Measurements from ENCODE around the gene HDGFL1. TPM values are rescaled to one million over a fixed set of nuclear protein-coding genes. Genes with fewer than 3 reads are reported as not detected.

The HDGFL1 gene
- total RNA-seq, 1 donor from 2014 or later, result not detected

- Histone ChIP-seq H3K27ac (ENCODE audit: low read depth, low read length) (no peak overlapping the region), H3K27me3 (ENCODE audit: control insufficient read depth in 3 of 3, insufficient read depth in 3 of 3, low read length in 3 of 3) (no peaks in the 10 kb centered on the region), H3K36me3 (ENCODE audit: control insufficient read depth in 3 of 3, insufficient read depth in 3 of 3, low read length in 3 of 3) (no peaks in the 10 kb centered on the region), H3K9me3 (ENCODE audit: control insufficient read depth in 3 of 3, low read length in 3 of 3) (no peaks in the 10 kb centered on the region), H3K9ac (ENCODE audit: low read depth in 1 of 3, low read length in 3 of 3) (no peak overlapping the region), H3K4me3 (ENCODE audit: low read length in 3 of 3) (no peak overlapping the region), H3K4me1 (ENCODE audit: control insufficient read depth in 3 of 3, insufficient read depth in 3 of 3, low read length in 3 of 3) (no peaks in the 10 kb centered on the region)
Observed at GRCh38 chr6:22583927-22584326, 14.6 kb downstream of the HDGFL1 start.

- H3K4me1 ChIP-seq (ENCODE audit: control insufficient read depth in 3 of 3, insufficient read depth in 3 of 3, low read length in 3 of 3), result no peaks in the 10 kb centered on the region
- no peak overlapping the region for H3K4me3 ChIP-seq (ENCODE audit: low read length in 3 of 3)
- H3K27ac ChIP-seq (ENCODE audit: low read depth, low read length), result no peak overlapping the region
- H3K9ac ChIP-seq (ENCODE audit: low read depth in 1 of 3, low read length in 3 of 3), result no peak overlapping the region
- no peaks in the 10 kb centered on the region for H3K27me3 ChIP-seq (ENCODE audit: control insufficient read depth in 3 of 3, insufficient read depth in 3 of 3, low read length in 3 of 3)
- no peaks in the 10 kb centered on the region for H3K9me3 ChIP-seq (ENCODE audit: control insufficient read depth in 3 of 3, low read length in 3 of 3)
- no peaks in the 10 kb centered on the region for H3K36me3 ChIP-seq (ENCODE audit: control insufficient read depth in 3 of 3, insufficient read depth in 3 of 3, low read length in 3 of 3)
Observed at GRCh38 chr6:22589118-22589517, 19.8 kb downstream of the HDGFL1 start.

DNA sequence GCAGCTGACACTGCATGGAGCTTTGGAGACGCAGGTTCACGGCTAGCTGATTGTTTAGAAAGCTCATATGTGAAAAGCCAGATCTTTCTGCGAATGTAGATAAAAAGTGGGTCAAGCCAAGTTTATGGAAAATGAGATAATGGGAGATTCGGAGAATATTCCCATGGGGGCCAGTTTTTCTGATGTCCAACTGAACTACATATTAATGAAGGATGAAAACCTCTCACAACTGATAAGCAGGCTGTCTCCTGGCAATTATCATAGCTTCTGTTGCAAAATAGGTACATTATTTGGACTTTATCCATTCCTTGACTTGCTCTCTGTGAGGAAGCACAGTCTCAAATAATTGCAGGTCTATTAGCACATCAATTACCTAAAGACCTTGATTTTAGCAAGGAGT lies 21.1 kb downstream of the HDGFL1 start:
- H3K27me3 ChIP-seq (ENCODE audit: control insufficient read depth in 3 of 3, insufficient read depth in 3 of 3, low read length in 3 of 3), result no peaks in the 10 kb centered on the region
- no peaks in the 10 kb centered on the region for H3K4me1 ChIP-seq (ENCODE audit: control insufficient read depth in 3 of 3, insufficient read depth in 3 of 3, low read length in 3 of 3)
- H3K36me3 ChIP-seq (ENCODE audit: control insufficient read depth in 3 of 3, insufficient read depth in 3 of 3, low read length in 3 of 3), result no peaks in the 10 kb centered on the region
- H3K27ac ChIP-seq (ENCODE audit: low read depth, low read length), result no peak overlapping the region
- H3K9me3 ChIP-seq (ENCODE audit: control insufficient read depth in 3 of 3, low read length in 3 of 3), result no peaks in the 10 kb centered on the region
- H3K4me3 ChIP-seq (ENCODE audit: low read length in 3 of 3), result no peak overlapping the region
- no peak overlapping the region for H3K9ac ChIP-seq (ENCODE audit: low read depth in 1 of 3, low read length in 3 of 3)

DNA sequence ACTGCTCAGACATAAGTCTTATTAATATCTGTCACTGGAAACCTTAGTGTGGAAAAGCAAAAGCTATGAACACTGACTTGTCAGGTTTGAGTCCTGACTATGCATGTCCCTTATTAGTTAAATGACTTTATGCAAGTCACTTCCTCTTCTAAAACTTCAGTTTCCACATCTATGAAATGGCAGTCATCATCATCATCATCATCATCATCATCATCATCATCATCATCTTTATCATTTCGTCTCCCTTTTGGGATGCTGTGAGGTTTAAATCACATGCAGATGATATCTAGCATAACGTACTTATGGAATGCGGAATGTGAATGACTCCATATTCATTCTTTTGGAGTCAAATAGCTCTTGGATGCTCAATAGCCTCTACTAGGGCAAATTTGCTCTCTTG lies 24.5 kb downstream of the HDGFL1 start:
- Histone ChIP-seq H3K27me3 (ENCODE audit: control insufficient read depth in 3 of 3, insufficient read depth in 3 of 3, low read length in 3 of 3) (no peaks in the 10 kb centered on the region), H3K4me3 (ENCODE audit: low read length in 3 of 3) (no peak overlapping the region), H3K9ac (ENCODE audit: low read depth in 1 of 3, low read length in 3 of 3) (no peak overlapping the region), H3K27ac (ENCODE audit: low read depth, low read length) (no peak overlapping the region), H3K9me3 (ENCODE audit: control insufficient read depth in 3 of 3, low read length in 3 of 3) (no peaks in the 10 kb centered on the region), H3K36me3 (ENCODE audit: control insufficient read depth in 3 of 3, insufficient read depth in 3 of 3, low read length in 3 of 3) (no peaks in the 10 kb centered on the region), H3K4me1 (ENCODE audit: control insufficient read depth in 3 of 3, insufficient read depth in 3 of 3, low read length in 3 of 3) (no peaks in the 10 kb centered on the region)

GRCh38 chr6:22596011-22596410 lies 26.6 kb downstream of the HDGFL1 start:
- Histone ChIP-seq H3K36me3 (ENCODE audit: control insufficient read depth in 3 of 3, insufficient read depth in 3 of 3, low read length in 3 of 3) (no peaks in the 10 kb centered on the region), H3K9me3 (ENCODE audit: control insufficient read depth in 3 of 3, low read length in 3 of 3) (no peaks in the 10 kb centered on the region), H3K9ac (ENCODE audit: low read depth in 1 of 3, low read length in 3 of 3) (no peak overlapping the region), H3K4me3 (ENCODE audit: low read length in 3 of 3) (no peak overlapping the region), H3K4me1 (ENCODE audit: control insufficient read depth in 3 of 3, insufficient read depth in 3 of 3, low read length in 3 of 3) (no peaks in the 10 kb centered on the region), H3K27me3 (ENCODE audit: control insufficient read depth in 3 of 3, insufficient read depth in 3 of 3, low read length in 3 of 3) (no peaks in the 10 kb centered on the region), H3K27ac (ENCODE audit: low read depth, low read length) (no peak overlapping the region)

GRCh38 chr6:22598339-22598738 lies 29.0 kb downstream of the HDGFL1 start:
- H3K9ac ChIP-seq (ENCODE audit: low read depth in 1 of 3, low read length in 3 of 3), result no peak overlapping the region
- H3K27me3 ChIP-seq (ENCODE audit: control insufficient read depth in 3 of 3, insufficient read depth in 3 of 3, low read length in 3 of 3), result no peaks in the 10 kb centered on the region
- no peaks in the 10 kb centered on the region for H3K9me3 ChIP-seq (ENCODE audit: control insufficient read depth in 3 of 3, low read length in 3 of 3)
- H3K4me1 ChIP-seq (ENCODE audit: control insufficient read depth in 3 of 3, insufficient read depth in 3 of 3, low read length in 3 of 3), result no peaks in the 10 kb centered on the region
- H3K4me3 ChIP-seq (ENCODE audit: low read length in 3 of 3), result no peak overlapping the region
- no peak overlapping the region for H3K27ac ChIP-seq (ENCODE audit: low read depth, low read length)
- no peaks in the 10 kb centered on the region for H3K36me3 ChIP-seq (ENCODE audit: control insufficient read depth in 3 of 3, insufficient read depth in 3 of 3, low read length in 3 of 3)

- H3K27ac ChIP-seq (ENCODE audit: low read depth, low read length), result no peak overlapping the region
- no peaks in the 10 kb centered on the region for H3K27me3 ChIP-seq (ENCODE audit: control insufficient read depth in 3 of 3, insufficient read depth in 3 of 3, low read length in 3 of 3)
- H3K4me3 ChIP-seq (ENCODE audit: low read length in 3 of 3), result no peak overlapping the region
- no peak overlapping the region for H3K9ac ChIP-seq (ENCODE audit: low read depth in 1 of 3, low read length in 3 of 3)
- no peaks in the 10 kb centered on the region for H3K9me3 ChIP-seq (ENCODE audit: control insufficient read depth in 3 of 3, low read length in 3 of 3)
- no peaks in the 10 kb centered on the region for H3K4me1 ChIP-seq (ENCODE audit: control insufficient read depth in 3 of 3, insufficient read depth in 3 of 3, low read length in 3 of 3)
- H3K36me3 ChIP-seq (ENCODE audit: control insufficient read depth in 3 of 3, insufficient read depth in 3 of 3, low read length in 3 of 3), result no peaks in the 10 kb centered on the region
Observed at GRCh38 chr6:22600059-22600458, 30.7 kb downstream of the HDGFL1 start.

GRCh38 chr6:22601984-22602383 lies 32.6 kb downstream of the HDGFL1 start:
- Histone ChIP-seq H3K27ac (ENCODE audit: low read depth, low read length) (no peak overlapping the region), H3K4me3 (ENCODE audit: low read length in 3 of 3) (no peak overlapping the region), H3K36me3 (ENCODE audit: control insufficient read depth in 3 of 3, insufficient read depth in 3 of 3, low read length in 3 of 3) (no peaks in the 10 kb centered on the region), H3K27me3 (ENCODE audit: control insufficient read depth in 3 of 3, insufficient read depth in 3 of 3, low read length in 3 of 3) (no peaks in the 10 kb centered on the region), H3K4me1 (ENCODE audit: control insufficient read depth in 3 of 3, insufficient read depth in 3 of 3, low read length in 3 of 3) (no peaks in the 10 kb centered on the region), H3K9me3 (ENCODE audit: control insufficient read depth in 3 of 3, low read length in 3 of 3) (no peaks in the 10 kb centered on the region), H3K9ac (ENCODE audit: low read depth in 1 of 3, low read length in 3 of 3) (no peak overlapping the region)

DNA sequence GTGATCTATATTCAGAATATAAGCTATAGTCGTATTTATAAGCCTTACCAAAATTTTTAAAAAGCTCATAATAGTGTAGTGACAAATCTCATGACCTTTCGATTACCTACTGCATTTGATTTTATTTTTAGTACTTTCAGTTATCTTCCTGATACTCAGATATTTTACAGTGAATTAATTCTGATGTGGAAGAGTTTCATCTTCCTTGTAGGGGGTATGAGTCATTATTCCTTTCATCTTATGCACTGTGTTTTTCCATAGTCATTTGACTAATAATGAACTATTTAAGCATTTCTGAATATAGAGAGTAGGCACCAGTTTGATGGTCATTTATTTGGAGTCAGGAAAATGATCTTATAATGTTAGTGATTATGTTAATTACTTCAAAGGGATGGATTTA lies 36.4 kb downstream of the HDGFL1 start:
- no peaks in the 10 kb centered on the region for H3K4me1 ChIP-seq (ENCODE audit: control insufficient read depth in 3 of 3, insufficient read depth in 3 of 3, low read length in 3 of 3)
- no peak overlapping the region for H3K9ac ChIP-seq (ENCODE audit: low read depth in 1 of 3, low read length in 3 of 3)
- H3K9me3 ChIP-seq (ENCODE audit: control insufficient read depth in 3 of 3, low read length in 3 of 3), result no peaks in the 10 kb centered on the region
- no peaks in the 10 kb centered on the region for H3K27me3 ChIP-seq (ENCODE audit: control insufficient read depth in 3 of 3, insufficient read depth in 3 of 3, low read length in 3 of 3)
- H3K27ac ChIP-seq (ENCODE audit: low read depth, low read length), result no peak overlapping the region
- no peak overlapping the region for H3K4me3 ChIP-seq (ENCODE audit: low read length in 3 of 3)
- H3K36me3 ChIP-seq (ENCODE audit: control insufficient read depth in 3 of 3, insufficient read depth in 3 of 3, low read length in 3 of 3), result no peaks in the 10 kb centered on the region

DNA sequence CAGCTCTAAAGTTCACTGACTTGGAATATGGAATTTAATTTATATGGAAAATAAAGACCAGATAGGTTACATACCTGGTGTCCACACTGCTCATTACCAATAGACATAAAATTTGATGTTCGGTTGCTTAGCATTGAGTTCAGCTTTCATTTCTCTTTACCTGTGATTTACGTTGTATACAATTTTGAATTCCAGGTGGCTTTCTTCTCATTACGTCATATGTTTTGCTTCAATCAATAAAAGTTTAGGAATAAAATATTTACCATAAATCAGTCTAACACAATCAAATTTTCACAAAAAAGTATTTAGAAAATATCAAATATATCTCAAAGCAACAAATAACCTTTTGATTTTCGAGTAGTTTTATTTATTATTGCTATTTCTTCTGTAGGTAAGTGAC lies 40.8 kb downstream of the HDGFL1 start:
- Histone ChIP-seq H3K36me3 (ENCODE audit: control insufficient read depth in 3 of 3, insufficient read depth in 3 of 3, low read length in 3 of 3) (no peaks in the 10 kb centered on the region), H3K27me3 (ENCODE audit: control insufficient read depth in 3 of 3, insufficient read depth in 3 of 3, low read length in 3 of 3) (no peaks in the 10 kb centered on the region), H3K9me3 (ENCODE audit: control insufficient read depth in 3 of 3, low read length in 3 of 3) (no peaks in the 10 kb centered on the region), H3K4me3 (ENCODE audit: low read length in 3 of 3) (no peak overlapping the region), H3K27ac (ENCODE audit: low read depth, low read length) (no peak overlapping the region), H3K9ac (ENCODE audit: low read depth in 1 of 3, low read length in 3 of 3) (no peak overlapping the region), H3K4me1 (ENCODE audit: control insufficient read depth in 3 of 3, insufficient read depth in 3 of 3, low read length in 3 of 3) (peaks cover 4 to 13% (median 6%) of the 10 kb centered on the region in 3 donors)

- Histone ChIP-seq H3K27ac (ENCODE audit: low read depth, low read length) (no peak overlapping the region), H3K9me3 (ENCODE audit: control insufficient read depth in 3 of 3, low read length in 3 of 3) (peaks cover 0 to 2% (median 0%) of the 10 kb centered on the region in 3 donors), H3K9ac (ENCODE audit: low read depth in 1 of 3, low read length in 3 of 3) (no peak overlapping the region), H3K4me3 (ENCODE audit: low read length in 3 of 3) (no peak overlapping the region), H3K27me3 (ENCODE audit: control insufficient read depth in 3 of 3, insufficient read depth in 3 of 3, low read length in 3 of 3) (no peaks in the 10 kb centered on the region), H3K4me1 (ENCODE audit: control insufficient read depth in 3 of 3, insufficient read depth in 3 of 3, low read length in 3 of 3) (peaks cover 4 to 13% (median 6%) of the 10 kb centered on the region in 3 donors), H3K36me3 (ENCODE audit: control insufficient read depth in 3 of 3, insufficient read depth in 3 of 3, low read length in 3 of 3) (no peaks in the 10 kb centered on the region)
Observed at GRCh38 chr6:22612236-22612635, 42.9 kb downstream of the HDGFL1 start.

Measured in skeletal muscle tissue (tissue), 4 donors.